GM06990 (cell line): ENCODE data around the gene NEDD4.
"Not testable (repeated sequence)": the region's sequence is repeated elsewhere in the genome, so short reads cannot be mapped to it uniquely, and the experiment has no call there.

ENCODE experiments used
- DNase-seq: peaks from one replicate; pipeline ENCODE4 v3.0.0-alpha.2; 2011; ENCODE audit not compliant: insufficient read length; ENCODE audit errors: extremely low read depth
- H3K27me3 ChIP-seq: replicated peaks from 2 replicates; pipeline ENCODE4 v1.6.0; 2011; ENCODE audit warnings: low read length; ENCODE audit not compliant: control insufficient read depth, insufficient read depth
- H3K36me3 ChIP-seq: 2 replicates; pipeline ENCODE4 v1.5.1; 2011; ENCODE audit warnings: low read length; ENCODE audit not compliant: control insufficient read depth, insufficient read depth
- H3K4me3 ChIP-seq: replicated peaks from 2 replicates; pipeline ENCODE4 v1.5.1; 2011; ENCODE audit warnings: low read depth, mild to moderate bottlenecking, control low read depth, low read length
- TF ChIP-seq, protein P1 (sequence below): IDR thresholded peaks from 2 replicates; pipeline ENCODE4 v1.5.1; 2011; ENCODE audit warnings: low read length, control low read depth, mild to moderate bottlenecking, inconsistent platforms; ENCODE audit not compliant: insufficient read depth, poor library complexity, severe bottlenecking

Gene NEDD4

DNA sequence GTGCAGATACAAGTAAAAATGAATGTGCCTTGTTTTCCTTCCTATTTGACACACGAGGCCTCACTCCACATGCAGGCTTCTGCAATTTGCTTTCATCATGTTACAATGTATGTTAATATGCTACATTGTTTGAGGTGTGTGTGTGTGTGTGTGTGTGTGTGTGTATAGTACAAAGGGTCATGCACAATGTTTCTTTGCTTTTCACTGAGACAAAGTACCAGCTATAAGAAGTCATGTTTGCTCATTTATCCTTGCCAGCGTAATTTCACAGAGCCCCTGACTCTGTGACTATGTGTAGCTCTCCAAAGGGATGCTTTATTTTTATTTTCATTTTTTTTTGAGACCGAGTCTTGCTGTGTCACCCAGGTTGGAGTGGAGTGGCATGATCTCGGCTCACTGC is 38.0 kb upstream of the NEDD4 start:
- Histone ChIP-seq H3K36me3 (no peaks in the 10 kb centered on the region), H3K27me3 (no peaks in the 10 kb centered on the region), H3K4me3 (no peak overlapping the region)
- TF ChIP-seq, protein P1, sequence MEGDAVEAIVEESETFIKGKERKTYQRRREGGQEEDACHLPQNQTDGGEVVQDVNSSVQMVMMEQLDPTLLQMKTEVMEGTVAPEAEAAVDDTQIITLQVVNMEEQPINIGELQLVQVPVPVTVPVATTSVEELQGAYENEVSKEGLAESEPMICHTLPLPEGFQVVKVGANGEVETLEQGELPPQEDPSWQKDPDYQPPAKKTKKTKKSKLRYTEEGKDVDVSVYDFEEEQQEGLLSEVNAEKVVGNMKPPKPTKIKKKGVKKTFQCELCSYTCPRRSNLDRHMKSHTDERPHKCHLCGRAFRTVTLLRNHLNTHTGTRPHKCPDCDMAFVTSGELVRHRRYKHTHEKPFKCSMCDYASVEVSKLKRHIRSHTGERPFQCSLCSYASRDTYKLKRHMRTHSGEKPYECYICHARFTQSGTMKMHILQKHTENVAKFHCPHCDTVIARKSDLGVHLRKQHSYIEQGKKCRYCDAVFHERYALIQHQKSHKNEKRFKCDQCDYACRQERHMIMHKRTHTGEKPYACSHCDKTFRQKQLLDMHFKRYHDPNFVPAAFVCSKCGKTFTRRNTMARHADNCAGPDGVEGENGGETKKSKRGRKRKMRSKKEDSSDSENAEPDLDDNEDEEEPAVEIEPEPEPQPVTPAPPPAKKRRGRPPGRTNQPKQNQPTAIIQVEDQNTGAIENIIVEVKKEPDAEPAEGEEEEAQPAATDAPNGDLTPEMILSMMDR, result no peak
- no peak for DNase-seq

DNA sequence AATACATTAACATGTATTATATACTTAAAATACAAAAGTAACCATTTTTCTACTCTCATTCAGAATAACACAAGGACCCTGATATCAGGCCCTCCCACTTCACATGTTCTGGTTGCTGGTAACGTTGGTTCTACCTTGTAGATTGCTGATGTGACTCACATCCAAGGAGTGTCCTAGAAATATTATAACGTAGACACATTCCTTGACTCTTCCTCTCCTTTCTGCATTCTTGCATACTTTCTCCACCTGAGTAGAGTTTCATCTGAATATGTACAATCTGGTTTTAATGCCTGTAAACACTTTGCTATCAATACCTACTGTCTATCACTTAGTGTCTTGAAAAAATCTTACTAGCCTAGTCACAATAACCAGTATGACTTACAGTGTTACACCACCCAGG is 35.0 kb upstream of the NEDD4 start:
- no peak for DNase-seq
- Histone ChIP-seq H3K27me3 (no peaks in the 10 kb centered on the region), H3K36me3 (no peaks in the 10 kb centered on the region), H3K4me3 (no peak overlapping the region)
- TF ChIP-seq, protein P1, result no peak

DNA sequence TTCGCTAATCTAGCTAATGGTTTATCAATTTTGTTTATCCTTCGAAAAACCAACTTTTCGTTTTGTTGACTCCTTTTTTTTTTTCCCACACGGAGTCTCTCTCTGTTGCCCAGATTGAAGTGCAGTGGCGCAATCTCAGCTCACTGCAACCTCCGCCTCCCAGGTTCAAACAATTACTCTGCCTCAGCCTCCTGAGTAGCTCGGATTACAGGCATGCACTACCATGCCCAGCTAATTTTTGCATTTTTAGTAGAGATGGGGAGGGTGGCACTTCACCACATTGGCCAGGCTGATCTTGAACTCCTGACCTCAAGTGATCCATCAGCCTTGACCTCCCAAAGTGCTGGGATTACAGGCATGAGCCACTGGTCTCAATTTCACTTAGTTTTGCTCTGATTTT is 29.7 kb upstream of the NEDD4 start:
- not testable (repeated sequence) for H3K4me3 ChIP-seq, H3K36me3 ChIP-seq, H3K27me3 ChIP-seq, DNase-seq

DNA sequence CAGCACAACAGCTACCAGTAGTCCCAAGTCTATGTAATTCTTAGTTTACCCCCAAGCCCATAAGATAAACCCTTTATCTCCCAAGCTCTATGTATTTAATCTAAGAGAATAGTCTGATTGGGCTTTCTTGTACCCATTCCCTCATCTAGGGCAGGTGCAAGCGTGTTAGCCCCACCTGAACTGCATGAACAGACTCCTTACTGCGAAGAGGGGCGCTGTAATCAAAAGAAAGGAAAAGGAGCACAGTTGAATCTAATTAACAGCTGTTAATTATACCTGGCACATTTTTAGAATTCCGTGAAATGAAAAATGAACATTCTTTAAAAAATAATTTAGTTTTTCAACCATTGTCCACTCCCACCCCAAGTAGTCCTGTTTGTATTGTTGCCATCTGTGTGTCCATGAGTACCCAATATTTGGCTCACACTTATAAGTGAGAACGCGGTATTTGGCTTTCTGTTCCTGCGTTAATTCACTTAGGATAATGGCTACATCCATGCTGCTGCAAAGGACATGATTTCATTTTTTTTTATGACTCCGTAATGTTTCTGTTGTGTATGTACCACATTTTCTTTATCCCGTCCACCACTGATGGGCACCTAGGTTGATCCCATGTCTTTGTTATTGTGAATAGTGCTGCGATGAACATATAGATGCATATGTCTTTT is 26.5 kb upstream of the NEDD4 start:
- no peaks in the 10 kb centered on the region; the same call in 1 of the 2 replicates for H3K27me3 ChIP-seq
- no peak overlapping the region for H3K4me3 ChIP-seq
- TF ChIP-seq, protein P1, result no peak
- DNase-seq, result no peak
- no peaks in the 10 kb centered on the region for H3K36me3 ChIP-seq

DNA sequence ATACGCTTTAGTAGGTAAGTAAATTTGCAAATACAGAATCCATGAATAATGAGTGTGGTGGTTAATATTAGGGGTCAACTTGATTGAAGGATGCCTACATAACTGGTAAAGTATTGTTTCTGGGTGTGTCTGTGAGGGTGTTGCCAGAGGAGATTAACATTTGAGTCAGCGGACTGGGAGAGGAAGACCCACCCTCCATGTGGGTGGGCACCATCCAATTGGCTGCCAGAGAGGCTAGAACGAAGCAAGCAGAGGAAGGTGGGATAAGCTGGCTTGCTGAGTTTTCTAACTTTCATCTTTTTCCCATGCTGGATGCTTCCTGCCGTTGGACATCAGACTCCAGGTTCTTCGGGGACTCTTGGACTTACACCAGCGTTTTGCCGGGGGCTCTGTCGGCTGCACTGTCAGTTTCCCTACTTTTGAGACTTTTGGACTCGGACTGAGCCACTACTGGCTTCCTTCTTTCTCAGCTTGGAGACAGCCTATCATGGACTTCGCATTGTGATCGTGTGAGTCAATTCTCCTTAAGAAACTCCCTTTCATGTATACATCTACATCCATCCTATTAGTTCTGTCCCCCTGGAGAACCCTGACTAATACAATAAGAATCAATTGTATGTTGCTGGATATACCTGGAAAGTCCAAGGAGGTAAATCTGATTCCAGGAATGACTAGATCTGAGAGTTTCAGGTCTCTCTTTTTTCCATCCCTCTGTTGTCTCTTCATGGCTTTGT is 25.8 kb upstream of the NEDD4 start:
- no peaks in the 10 kb centered on the region; the same call in 1 of the 2 replicates for H3K27me3 ChIP-seq
- TF ChIP-seq, protein P1, result no peak
- no peaks in the 10 kb centered on the region for H3K36me3 ChIP-seq
- no peak for DNase-seq
- H3K4me3 ChIP-seq, result no peak overlapping the region

DNA sequence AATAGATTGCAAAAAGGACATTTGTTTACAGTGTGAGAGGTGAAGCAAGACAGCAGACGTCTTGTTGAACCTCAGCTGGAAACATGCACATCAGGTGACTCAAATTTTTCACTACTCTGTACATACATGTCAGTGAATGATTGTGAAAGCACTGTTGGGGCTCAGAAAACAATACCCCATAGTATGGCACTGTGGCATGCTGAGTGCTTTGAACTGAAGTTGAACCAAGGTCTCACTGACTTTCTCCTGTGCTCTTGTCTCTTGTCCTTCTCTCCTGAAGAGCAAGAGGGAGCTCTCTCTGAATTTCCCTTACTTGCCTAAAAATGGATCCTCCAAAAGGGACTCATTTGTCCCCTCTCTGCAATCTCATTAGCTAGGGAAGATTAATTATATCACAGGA is 24.5 kb upstream of the NEDD4 start:
- TF ChIP-seq, protein P1, result no peak
- Histone ChIP-seq H3K36me3 (no peaks in the 10 kb centered on the region), H3K27me3 (no peaks in the 10 kb centered on the region), H3K4me3 (no peak overlapping the region)
- no peak for DNase-seq
